GM12864 (cell line): ENCODE results near the gene GAK.

ENCODE experiments used
- DNase-seq: peaks from one replicate; pipeline ENCODE4 v3.0.0-alpha.2; 2011; ENCODE audit warnings: low read depth
- H3K4me3 ChIP-seq: 2 replicates; pipeline ENCODE4 v1.5.1; 2011; ENCODE audit warnings: mild to moderate bottlenecking, low read depth, low read length, control low read depth
- CTCF ChIP-seq: IDR thresholded peaks from 2 replicates; pipeline ENCODE4 v1.5.1; 2011; ENCODE audit warnings: low read depth, mild to moderate bottlenecking, moderate library complexity, low read length, control low read depth, inconsistent platforms; ENCODE audit errors: missing control alignments

Gene GAK

GRCh38 chr4:856225-856901 is 75.8 kb downstream of the GAK start:
- TF ChIP-seq CTCF, result no peak
- no peak overlapping the region for H3K4me3 ChIP-seq
- DNase-seq, result no peak

GRCh38 chr4:855880-856224 is 76.3 kb downstream of the GAK start:
- no peak overlapping the region for H3K4me3 ChIP-seq
- DNase-seq, result no peak
- TF ChIP-seq CTCF, result no peak

- TF ChIP-seq CTCF, result no peak
- H3K4me3 ChIP-seq, result no peak overlapping the region
Observed at GRCh38 chr4:854356-854755, 77.8 kb downstream of the GAK start.

GRCh38 chr4:853416-853781 is 78.7 kb downstream of the GAK start:
- no peak for TF ChIP-seq CTCF
- no peak for DNase-seq
- H3K4me3 ChIP-seq, result no peak overlapping the region

More at GRCh38 chr4:854356-854755, 77.8 kb downstream of the GAK start:
- no peak for DNase-seq

GRCh38 chr4:851701-852430 is 80.2 kb downstream of the GAK start:
- DNase-seq, result no peak
- no peak overlapping the region for H3K4me3 ChIP-seq

GRCh38 chr4:850323-850945 is 81.7 kb downstream of the GAK start:
- TF ChIP-seq CTCF, result no peak
- H3K4me3 ChIP-seq, result no peak overlapping the region
- DNase-seq, result no peak

More at GRCh38 chr4:851701-852430, 80.2 kb downstream of the GAK start:
- TF ChIP-seq CTCF, result no peak
